Measurements from ENCODE around the gene ABCC1. TPM values are rescaled to one million over a fixed set of nuclear protein-coding genes. Genes with fewer than 3 reads are reported as not detected.
A peak's percentile ranks its signal among the peaks of the same experiment; 100 is the strongest.
"Not testable (repeated sequence)": the region's sequence is repeated elsewhere in the genome, so short reads cannot be mapped to it uniquely, and the experiment has no call there.

The ABCC1 gene
- total RNA-seq, 4 donors from 2014 or later = 19.3 to 43.7 (median 26.2) TPM

DNA sequence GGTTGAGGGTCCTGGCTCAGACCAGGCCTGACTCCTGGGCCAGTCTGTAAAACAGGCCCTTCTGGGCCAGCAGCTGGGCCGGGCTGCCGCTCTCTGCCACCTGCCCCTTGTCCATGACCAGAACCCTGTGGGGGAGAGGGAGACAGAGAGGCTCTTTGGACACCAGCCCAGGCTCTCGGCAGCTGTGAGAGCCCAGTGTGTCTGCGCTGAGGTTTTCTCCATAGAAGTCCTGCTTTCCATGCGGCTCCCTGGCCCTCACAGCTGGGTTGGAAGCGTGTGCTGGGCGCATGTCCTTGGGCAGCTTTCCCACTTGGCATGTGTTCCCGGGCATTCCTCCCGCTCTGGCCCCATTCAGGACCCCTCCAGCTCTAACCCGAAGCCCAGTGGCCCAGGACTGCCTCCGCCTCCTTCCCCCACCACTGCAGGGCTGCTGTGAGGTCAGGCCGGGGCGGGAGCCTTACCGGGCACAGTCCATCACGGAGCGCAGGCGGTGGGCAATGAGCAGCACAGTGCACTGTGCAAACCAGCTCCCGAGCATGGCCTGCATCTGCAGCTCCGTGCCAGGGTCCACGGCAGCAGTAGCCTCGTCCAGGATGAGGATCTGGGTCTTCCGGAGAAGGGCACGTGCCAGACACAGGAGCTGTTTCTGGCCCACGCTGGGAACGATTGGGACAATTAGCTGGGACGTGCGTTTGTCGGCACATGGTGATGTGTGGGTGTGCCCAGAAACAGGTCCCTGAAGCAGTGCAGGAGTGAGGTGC is 200.9 kb downstream of the ABCC1 start:
- in situ Hi-C loops (cut with MboI; ENCODE audit: low sequenced_read_pairs in 4 of 4) (no loop called here), intact Hi-C loops (cut with DNase I; ENCODE audit: low total_unique reads) (no loop called here)
- Histone ChIP-seq H3K27me3 (no peaks in the 10 kb centered on the region), H3K27ac (peak overlapping the region in 2 of 4 donors; percentile 23 to 62), H3K4me1 (peaks cover 0 to 13% of the 10 kb centered on the region in 2 donors), H3K36me3 (no peaks in the 10 kb centered on the region), H3K9me3 (no peaks in the 10 kb centered on the region), H3K4me3 (no peak overlapping the region)
- no peak for TF ChIP-seq POLR2A (IDR thresholded peaks at IDR 0.05)
- DNase-seq (peak; percentile 14 to 55), ATAC-seq (peak; percentile 46 to 70)

DNA sequence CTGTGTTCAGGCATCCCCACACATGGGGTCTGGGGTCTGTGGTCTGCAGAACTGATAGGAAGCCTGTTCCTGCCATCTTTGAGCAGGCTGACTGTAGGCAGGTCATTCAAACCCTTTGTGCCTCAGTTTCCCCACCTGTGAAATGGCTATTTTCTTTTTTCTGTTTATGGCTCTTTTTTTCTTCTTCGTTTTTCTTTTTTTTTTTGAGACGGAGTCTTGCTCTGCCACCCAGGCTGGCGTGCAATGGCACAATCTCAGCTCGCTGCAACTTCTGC is 201.4 kb downstream of the ABCC1 start:
- intact Hi-C loops (cut with DNase I; ENCODE audit: low total_unique reads) = no loop called here

DNA sequence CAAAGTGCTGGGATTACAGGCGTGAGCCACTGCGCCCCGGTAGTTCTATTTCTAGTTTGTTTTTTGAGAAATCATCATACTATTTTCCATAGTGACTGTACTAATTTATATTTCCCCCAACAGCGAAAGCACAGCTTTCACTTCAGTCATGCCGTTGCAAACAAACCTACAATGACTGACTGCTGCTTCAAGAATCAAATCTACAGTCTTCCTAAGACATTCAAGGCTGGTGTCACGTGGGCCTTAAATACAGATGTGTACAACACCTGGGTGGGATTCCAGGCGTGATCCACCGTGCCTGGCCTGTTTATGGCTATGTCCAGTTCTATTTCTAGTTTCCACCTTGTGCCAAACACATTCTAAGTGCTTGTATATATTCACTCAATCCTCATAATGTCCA is 201.9 kb downstream of the ABCC1 start:
- ATAC-seq = no peak
- H3K27me3 ChIP-seq = no peaks in the 10 kb centered on the region
- TF ChIP-seq POLR2A (IDR thresholded peaks at IDR 0.05) = no peak
- TF ChIP-seq, protein P1, sequence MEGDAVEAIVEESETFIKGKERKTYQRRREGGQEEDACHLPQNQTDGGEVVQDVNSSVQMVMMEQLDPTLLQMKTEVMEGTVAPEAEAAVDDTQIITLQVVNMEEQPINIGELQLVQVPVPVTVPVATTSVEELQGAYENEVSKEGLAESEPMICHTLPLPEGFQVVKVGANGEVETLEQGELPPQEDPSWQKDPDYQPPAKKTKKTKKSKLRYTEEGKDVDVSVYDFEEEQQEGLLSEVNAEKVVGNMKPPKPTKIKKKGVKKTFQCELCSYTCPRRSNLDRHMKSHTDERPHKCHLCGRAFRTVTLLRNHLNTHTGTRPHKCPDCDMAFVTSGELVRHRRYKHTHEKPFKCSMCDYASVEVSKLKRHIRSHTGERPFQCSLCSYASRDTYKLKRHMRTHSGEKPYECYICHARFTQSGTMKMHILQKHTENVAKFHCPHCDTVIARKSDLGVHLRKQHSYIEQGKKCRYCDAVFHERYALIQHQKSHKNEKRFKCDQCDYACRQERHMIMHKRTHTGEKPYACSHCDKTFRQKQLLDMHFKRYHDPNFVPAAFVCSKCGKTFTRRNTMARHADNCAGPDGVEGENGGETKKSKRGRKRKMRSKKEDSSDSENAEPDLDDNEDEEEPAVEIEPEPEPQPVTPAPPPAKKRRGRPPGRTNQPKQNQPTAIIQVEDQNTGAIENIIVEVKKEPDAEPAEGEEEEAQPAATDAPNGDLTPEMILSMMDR (IDR thresholded peaks at IDR 0.05 in 4 of 5, conservative IDR thresholded peaks at IDR 0.05 in 1 of 5) = no peak
- peaks cover 0 to 13% of the 10 kb centered on the region in 2 donors for H3K4me1 ChIP-seq
- no peak overlapping the region for H3K27ac ChIP-seq
- no peaks in the 10 kb centered on the region for H3K36me3 ChIP-seq
- H3K9me3 ChIP-seq = no peaks in the 10 kb centered on the region
- no peak overlapping the region for H3K4me3 ChIP-seq
- no peak for DNase-seq
- intact Hi-C loops (cut with DNase I; ENCODE audit: low total_unique reads) = no loop called here
- in situ Hi-C loops (cut with MboI; ENCODE audit: low sequenced_read_pairs in 4 of 4) = no loop called here

More for the DNA sequence above, 201.4 kb downstream of the ABCC1 start:
- H3K4me1 ChIP-seq = peaks cover 0 to 13% of the 10 kb centered on the region in 2 donors
- no peak overlapping the region for H3K4me3 ChIP-seq
- DNase-seq (no peak), ATAC-seq (no peak)
- TF ChIP-seq POLR2A (IDR thresholded peaks at IDR 0.05) = no peak
- TF ChIP-seq, protein P1 (IDR thresholded peaks at IDR 0.05 in 4 of 5, conservative IDR thresholded peaks at IDR 0.05 in 1 of 5) = no peak
- no peaks in the 10 kb centered on the region for H3K27me3 ChIP-seq
- in situ Hi-C loops (cut with MboI; ENCODE audit: low sequenced_read_pairs in 4 of 4) = no loop called here
- no peak overlapping the region for H3K27ac ChIP-seq
- H3K9me3 ChIP-seq = no peaks in the 10 kb centered on the region
- no peaks in the 10 kb centered on the region for H3K36me3 ChIP-seq

DNA sequence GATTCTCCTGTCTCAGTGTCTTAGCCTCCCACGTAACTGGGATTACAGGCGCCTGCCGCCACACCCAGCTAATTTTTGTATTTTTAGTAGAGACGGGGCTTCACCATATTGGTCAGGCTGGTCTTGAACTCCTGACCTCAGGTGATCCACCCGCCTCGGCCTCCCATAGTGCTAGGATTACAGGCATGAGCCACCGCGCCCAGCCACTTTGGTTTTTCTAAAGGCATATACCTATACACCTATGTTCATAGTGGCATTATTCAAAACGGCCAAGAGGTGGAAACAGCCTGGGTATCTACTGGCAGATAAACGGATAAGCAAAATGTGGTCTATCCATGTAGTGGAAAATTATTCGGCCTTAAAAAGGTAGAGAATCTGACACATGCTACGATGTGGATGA is 203.6 kb downstream of the ABCC1 start:
- H3K36me3 ChIP-seq; in situ Hi-C loops (cut with MboI; ENCODE audit: low sequenced_read_pairs in 4 of 4); DNase-seq; ATAC-seq; intact Hi-C loops (cut with DNase I; ENCODE audit: low total_unique reads); H3K27ac ChIP-seq; H3K27me3 ChIP-seq; H3K4me3 ChIP-seq; H3K9me3 ChIP-seq: not testable (repeated sequence)
- H3K4me1 ChIP-seq = peaks cover 0 to 13% of the 10 kb centered on the region in 2 donors

DNA sequence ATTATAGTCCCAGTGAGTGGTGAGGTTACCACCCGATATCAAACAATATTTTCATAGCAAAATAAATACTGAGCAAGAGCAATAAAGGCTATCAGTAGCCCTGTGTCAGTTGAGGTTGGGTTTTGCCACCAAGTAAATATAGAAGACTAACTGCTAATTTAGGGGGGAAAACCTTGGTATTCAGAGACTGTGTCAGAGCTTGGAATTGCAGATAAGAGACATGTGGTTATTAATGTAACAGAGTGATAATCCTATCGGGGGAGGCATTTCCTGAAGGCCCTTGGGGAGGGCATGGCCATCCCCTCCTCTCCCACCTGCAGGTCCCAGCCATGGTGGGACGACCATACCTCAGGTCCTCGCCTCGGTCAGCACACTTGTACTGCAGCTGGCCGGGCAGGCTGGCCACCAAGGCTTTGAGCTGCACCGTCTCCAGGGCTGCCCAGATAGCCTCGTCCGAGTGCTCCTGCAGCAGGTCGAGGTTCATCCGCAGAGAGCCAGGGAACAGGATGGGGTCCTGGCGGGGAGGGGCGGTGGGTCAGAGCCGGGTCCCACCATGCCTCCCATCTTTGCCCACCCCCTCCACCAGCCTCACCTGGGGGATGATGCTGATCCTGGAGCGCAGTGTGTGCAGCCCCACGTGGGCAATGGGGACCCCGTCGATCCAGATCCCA is 205.0 kb downstream of the ABCC1 start:
- Histone ChIP-seq H3K4me1 (peaks cover 0 to 13% of the 10 kb centered on the region in 2 donors), H3K27me3 (no peaks in the 10 kb centered on the region), H3K9me3 (no peaks in the 10 kb centered on the region), H3K36me3 (no peaks in the 10 kb centered on the region), H3K4me3 (no peak overlapping the region), H3K27ac (no peak overlapping the region)
- ATAC-seq = no peak
- TF ChIP-seq POLR2A (IDR thresholded peaks at IDR 0.05) = no peak
- TF ChIP-seq, protein P1 (IDR thresholded peaks at IDR 0.05 in 4 of 5, conservative IDR thresholded peaks at IDR 0.05 in 1 of 5) = no peak
- no peak for DNase-seq
- intact Hi-C loops (cut with DNase I; ENCODE audit: low total_unique reads) = no loop called here
- in situ Hi-C loops (cut with MboI; ENCODE audit: low sequenced_read_pairs in 4 of 4) = no loop called here
